Neural crest cell (in vitro differentiated cells): Measurements from ENCODE around the gene CACNA2D3. TPM values are rescaled to one million over a fixed set of nuclear protein-coding genes. Genes with fewer than 3 reads are reported as not detected.

Source experiments
- DNase-seq: peaks from one replicate; pipeline ENCODE4 v3.0.0; 2021; ENCODE audit warnings: low read depth, mixed read lengths, low spot score
- H3K27ac Mint-ChIP-seq: one replicate; pipeline ENCODE4 v1.8.0; 2021; ENCODE audit warnings: mild to moderate bottlenecking, mixed read lengths; ENCODE audit not compliant: unreplicated experiment
- H3K27me3 Mint-ChIP-seq: 2 replicates; pipeline ENCODE4 v1.8.0; 2021; ENCODE audit warnings: low read depth, mild to moderate bottlenecking, mixed read lengths
- H3K36me3 Mint-ChIP-seq: 2 replicates; pipeline ENCODE4 v1.8.0; 2021; ENCODE audit warnings: low read depth, mild to moderate bottlenecking, mixed read lengths
- H3K4me1 Mint-ChIP-seq: 2 replicates; pipeline ENCODE4 v1.8.0; 2021; ENCODE audit warnings: mixed read lengths
- H3K4me3 Mint-ChIP-seq: one replicate; pipeline ENCODE4 v1.8.0; 2021; ENCODE audit warnings: mild to moderate bottlenecking, mixed read lengths
- H3K9me3 Mint-ChIP-seq: 2 replicates; pipeline ENCODE4 v1.8.0; 2021; ENCODE audit warnings: mixed read lengths
- CTCF ChIP-seq: fragments of 200-600 bp; sonication (generic); conservative IDR thresholded peaks from 2 replicates; pipeline ENCODE4 v1.5.0; 2021; ENCODE audit warnings: antibody characterized with exemption, mild to moderate bottlenecking
- total RNA-seq: library from RNA; stranded (reverse); gene quantifications from 2 replicates; pipeline ENCODE4 v1.2.1, GENCODE V29; 2021

The CACNA2D3 gene
- total RNA-seq, 1 donor from 2014 or later, result 0.82 TPM

GRCh38 chr3:54859184-54859583, 736.8 kb downstream of the CACNA2D3 start:
- H3K36me3 Mint-ChIP-seq, result no peaks in the 10 kb centered on the region
- DNase-seq, result no peak
- no peak overlapping the region for H3K4me3 Mint-ChIP-seq
- H3K4me1 Mint-ChIP-seq, result peaks cover 34% of the 10 kb centered on the region
- no peak overlapping the region for H3K27ac Mint-ChIP-seq
- no peak for TF ChIP-seq CTCF
- no peaks in the 10 kb centered on the region for H3K9me3 Mint-ChIP-seq
- H3K27me3 Mint-ChIP-seq, result no peaks in the 10 kb centered on the region

- no peaks in the 10 kb centered on the region for H3K27me3 Mint-ChIP-seq
- peaks cover 44% of the 10 kb centered on the region for H3K4me1 Mint-ChIP-seq
- DNase-seq, result no peak
- H3K27ac Mint-ChIP-seq, result no peak overlapping the region
- H3K9me3 Mint-ChIP-seq, result no peaks in the 10 kb centered on the region
- no peaks in the 10 kb centered on the region for H3K36me3 Mint-ChIP-seq
- H3K4me3 Mint-ChIP-seq, result no peak overlapping the region
- no peak for TF ChIP-seq CTCF
These were observed 739.1 kb downstream of the CACNA2D3 start for GRCh38 chr3:54861248-54862067.

GRCh38 chr3:54862526-54862925, 740.2 kb downstream of the CACNA2D3 start:
- no peak for DNase-seq
- H3K9me3 Mint-ChIP-seq, result no peaks in the 10 kb centered on the region

GRCh38 chr3:54863366-54863765, 741.0 kb downstream of the CACNA2D3 start:
- H3K4me3 Mint-ChIP-seq, result no peak overlapping the region

More at GRCh38 chr3:54862526-54862925, 740.2 kb downstream of the CACNA2D3 start:
- H3K27ac Mint-ChIP-seq, result no peak overlapping the region
- no peaks in the 10 kb centered on the region for H3K36me3 Mint-ChIP-seq
- no peak overlapping the region for H3K4me3 Mint-ChIP-seq
- peaks cover 2% of the 10 kb centered on the region for H3K27me3 Mint-ChIP-seq
- H3K4me1 Mint-ChIP-seq, result peaks cover 49% of the 10 kb centered on the region
- TF ChIP-seq CTCF, result no peak

GRCh38 chr3:54863786-54864185, 741.4 kb downstream of the CACNA2D3 start:
- Mint-ChIP-seq H3K9me3 (no peaks in the 10 kb centered on the region), H3K4me1 (peaks cover 40% of the 10 kb centered on the region), H3K27ac (peak overlapping the region; percentile 3), H3K4me3 (no peak overlapping the region), H3K27me3 (peaks cover 2% of the 10 kb centered on the region), H3K36me3 (no peaks in the 10 kb centered on the region)
- no peak for TF ChIP-seq CTCF
- DNase-seq, result no peak

More at GRCh38 chr3:54863366-54863765, 741.0 kb downstream of the CACNA2D3 start:
- DNase-seq, result no peak
- H3K36me3 Mint-ChIP-seq, result no peaks in the 10 kb centered on the region
- TF ChIP-seq CTCF, result no peak
- peaks cover 2% of the 10 kb centered on the region for H3K27me3 Mint-ChIP-seq
- no peaks in the 10 kb centered on the region for H3K9me3 Mint-ChIP-seq
- peaks cover 44% of the 10 kb centered on the region for H3K4me1 Mint-ChIP-seq
- no peak overlapping the region for H3K27ac Mint-ChIP-seq
